ENCODE measurements around the gene TRAPPC8. TPM values are rescaled to one million over a fixed set of nuclear protein-coding genes. Genes with fewer than 3 reads are reported as not detected.
"Not testable (repeated sequence)": the region's sequence is repeated elsewhere in the genome, so short reads cannot be mapped to it uniquely, and the experiment has no call there.

TRAPPC8 gene
- total RNA-seq, 1 donor from 2014 or later: 75.6 TPM

DNA sequence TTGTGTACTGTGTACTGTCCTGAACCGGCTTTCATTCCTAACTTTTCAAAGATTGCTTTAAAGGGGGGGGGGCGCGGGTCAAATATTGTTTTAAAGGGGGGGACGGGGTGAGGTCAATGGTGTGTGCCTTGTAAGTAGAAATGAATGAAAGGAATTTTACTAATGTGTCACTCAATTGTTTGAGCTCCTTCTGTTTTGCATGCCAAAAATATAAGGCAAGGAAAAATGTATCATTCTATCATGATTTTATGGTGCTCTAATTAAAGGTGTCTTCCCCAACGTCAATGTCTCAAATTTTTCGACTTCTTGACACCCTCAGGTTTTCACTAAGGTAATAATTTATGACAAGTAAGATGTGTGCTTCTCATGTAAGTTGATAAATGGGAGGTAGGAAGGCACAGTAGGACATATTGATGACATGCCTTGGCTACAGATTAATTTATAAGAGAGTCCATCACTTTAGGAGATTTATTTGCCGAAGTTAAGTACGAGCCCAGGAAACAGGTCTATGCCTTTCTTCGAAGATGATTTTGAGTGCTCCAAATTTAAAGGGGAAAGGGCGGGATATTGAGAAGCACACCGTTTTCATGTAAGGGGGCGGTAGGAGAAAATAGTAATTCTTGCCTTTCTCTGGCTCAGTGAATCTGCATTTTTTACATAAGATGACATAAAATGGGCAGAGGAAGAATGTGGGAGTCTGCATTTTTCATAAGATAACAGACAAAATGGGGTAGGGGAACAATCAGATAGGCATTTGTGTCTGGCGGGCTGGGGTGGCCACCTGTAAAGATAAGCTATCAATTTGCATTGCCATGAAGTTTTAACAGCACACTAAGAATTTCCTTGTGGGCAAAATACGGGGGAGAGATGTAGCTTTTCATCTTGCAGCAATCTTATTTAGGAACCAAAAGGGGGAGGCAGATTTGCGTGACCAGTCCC, 1.2 kb upstream of the TRAPPC8 start:
- DNase-seq (ENCODE audit: low read depth): peak; percentile 28

DNA sequence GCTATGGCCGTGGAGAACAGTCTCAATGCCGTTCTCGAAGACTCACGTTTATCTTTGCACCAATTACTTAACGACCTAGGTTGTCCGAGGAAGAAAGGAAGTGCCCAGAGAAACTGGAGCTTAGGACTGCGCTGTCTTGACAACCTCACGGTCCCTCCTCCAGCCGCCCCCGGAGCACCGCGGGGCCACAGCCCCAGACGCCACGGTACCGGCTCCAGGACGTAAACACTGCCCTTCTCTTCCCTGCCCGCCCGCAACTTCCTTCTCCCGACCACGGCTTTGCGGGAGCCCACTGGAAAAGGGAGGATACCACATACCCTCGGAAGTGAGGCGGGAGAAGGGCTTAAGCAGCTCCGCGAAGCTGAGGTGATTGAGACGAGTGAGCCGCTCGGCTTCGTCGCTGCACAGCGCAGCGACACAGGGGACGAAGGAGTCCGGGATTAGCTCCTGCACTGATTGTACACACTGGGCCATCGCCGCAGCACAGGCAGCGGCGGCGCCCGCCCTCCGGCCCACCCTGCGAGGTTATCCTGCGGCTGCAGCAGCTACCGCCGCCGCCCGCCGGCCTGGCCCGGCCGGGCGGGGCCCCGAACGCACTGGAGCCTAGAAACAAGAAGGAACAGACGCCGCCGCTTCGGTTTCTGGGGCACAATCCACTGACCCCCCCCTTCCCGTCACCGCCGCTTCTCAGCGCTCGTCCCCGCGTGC, 483 bp downstream of the TRAPPC8 start:
- peak; percentile 58 for DNase-seq (ENCODE audit: low read depth)

DNA sequence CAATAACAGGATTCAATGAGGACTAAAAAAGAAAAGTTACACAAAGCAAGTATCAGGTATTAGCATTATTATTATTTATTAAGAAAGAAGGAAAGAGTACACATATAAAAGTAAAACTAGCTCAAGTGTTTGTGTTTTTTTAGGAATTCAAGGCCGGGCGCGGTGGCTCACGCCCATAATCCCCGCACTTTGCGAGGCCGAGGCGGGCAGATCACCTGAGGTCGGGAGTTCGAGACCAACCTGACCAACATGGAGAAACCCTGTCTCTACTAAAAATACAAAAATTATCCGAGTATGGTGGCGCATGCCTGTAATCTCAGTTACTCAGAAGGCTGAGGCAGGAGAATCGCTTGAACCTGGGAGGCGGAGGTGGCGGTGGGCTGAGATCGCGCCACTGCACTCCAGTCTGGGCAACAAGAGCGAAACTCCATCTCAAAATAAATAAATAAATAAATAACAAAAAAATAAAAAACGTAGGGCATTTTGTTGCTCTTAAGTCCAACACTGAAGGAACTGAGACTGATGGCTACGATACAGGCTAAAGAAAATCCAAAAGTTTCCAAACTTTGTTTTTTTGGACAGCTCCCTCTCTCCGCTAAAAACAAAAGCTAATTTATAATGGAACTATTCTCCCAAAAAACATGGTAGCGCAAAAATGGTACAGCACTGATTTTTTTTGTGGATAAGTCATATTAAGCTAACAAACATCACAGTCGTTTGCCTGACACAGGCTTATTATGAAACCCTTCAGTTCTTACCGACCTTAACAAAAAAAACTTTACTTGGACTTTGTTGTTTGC, 1.7 kb downstream of the TRAPPC8 start:
- DNase-seq (ENCODE audit: low read depth): no peak

DNA sequence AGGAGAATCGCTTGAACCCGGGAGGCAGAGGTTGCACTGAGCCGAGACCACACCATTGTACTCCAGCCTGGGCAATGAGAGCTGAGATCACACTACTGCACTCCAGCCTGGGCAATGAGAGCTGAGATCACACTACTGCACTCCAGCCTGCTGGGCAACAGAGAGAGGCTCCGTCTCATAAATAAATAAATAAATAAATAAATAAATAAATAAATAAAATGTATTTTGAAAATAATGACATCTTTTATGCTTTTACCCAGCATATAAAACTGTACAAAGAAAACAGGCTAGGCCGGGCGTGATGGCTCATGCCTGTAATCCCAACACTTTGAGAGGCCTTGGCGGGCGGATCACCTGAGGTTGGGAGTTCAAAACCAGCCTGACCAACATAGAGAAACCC, 8.2 kb downstream of the TRAPPC8 start:
- not testable (repeated sequence) for DNase-seq (ENCODE audit: low read depth)

DNA sequence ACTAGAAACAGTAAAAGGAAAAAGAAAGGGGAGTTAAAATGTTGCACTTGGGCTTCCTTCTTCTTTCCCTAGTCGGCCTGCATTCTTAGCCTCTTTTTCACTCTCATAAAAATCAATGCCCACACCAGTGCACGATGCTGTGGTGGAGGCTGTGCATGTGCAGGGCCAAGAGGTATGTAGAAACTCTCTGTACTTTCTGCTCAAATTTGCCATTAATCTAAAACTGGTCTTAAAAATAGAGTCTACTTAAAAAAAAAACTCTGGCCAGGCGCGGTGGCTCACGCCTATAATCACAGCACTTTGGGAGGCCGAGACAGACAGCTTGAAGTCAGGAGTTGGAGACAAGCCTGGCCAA, 11.1 kb downstream of the TRAPPC8 start:
- DNase-seq (ENCODE audit: low read depth): no peak

DNA sequence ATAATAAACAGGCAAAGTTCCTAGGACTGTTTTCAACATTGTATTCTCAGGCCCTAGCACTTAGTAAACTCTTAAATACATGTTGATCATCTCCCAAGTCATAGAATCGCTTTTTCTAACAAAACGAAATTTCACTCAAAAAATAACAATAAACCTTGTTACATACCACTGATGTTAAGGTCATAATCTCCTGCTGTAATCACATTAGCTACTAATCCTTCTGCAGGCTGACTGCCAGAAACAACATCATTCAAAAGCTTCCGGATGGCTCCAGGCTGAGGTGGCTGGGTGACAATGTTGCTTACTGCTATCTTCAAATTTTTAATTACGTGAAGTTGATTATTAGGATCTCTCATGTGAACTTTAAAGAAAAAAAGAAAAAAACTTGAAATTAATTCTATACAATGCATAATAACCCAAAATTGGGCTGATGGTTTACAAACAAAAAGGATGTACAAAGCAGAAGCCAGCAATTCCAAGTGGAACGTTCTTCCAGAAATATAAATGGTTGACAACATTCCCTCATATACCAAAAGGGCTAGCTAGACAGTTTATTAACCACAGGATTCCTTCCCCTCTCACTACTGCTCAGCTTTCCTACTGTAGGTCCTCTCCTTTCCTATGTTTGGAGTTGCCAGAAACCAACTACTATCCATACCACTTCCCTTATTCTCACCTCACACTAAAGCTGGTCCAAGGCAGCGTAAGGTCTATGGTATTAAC, 11.6 kb downstream of the TRAPPC8 start:
- DNase-seq (ENCODE audit: low read depth): peak; percentile 7

DNA sequence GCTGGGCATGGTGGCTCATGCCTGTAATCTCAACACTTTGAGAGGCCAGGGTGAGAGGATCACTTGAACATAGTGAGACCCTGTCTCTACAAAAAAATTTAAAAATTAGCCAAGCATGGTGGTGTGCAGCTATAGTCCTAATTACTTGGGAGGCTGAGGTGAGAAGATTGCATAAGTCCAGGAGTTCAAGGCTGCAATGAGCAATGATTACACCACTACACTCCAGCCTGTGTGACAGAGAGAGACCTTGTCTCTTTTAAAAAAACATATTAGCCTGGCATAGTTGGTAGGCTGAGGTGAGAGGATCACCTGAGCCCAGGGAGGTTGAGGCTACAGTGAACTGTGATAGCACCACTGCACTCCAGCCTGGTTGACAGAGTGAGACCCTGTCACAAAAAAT, 13.7 kb downstream of the TRAPPC8 start:
- DNase-seq (ENCODE audit: low read depth): peak; percentile 41

DNA sequence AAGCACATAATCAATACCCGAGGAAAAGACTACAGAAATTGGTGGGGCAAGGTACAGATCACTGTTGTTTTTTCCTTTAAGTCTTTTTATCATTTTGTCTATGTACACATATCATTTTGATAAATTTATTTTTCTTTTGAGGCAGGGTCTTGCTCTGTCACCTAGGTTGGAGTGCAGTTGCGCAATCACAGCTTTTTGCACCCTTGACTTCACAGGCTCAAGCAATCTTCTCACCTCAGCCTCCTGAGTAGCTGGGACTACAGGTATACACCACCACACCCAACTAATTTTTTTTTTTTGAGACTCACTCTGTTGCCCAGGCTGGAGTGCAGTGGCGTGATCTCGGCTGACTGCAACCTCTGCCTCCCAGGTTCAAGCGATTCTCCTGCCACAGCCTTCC, 15.9 kb downstream of the TRAPPC8 start:
- DNase-seq (ENCODE audit: low read depth): not testable (repeated sequence)

DNA sequence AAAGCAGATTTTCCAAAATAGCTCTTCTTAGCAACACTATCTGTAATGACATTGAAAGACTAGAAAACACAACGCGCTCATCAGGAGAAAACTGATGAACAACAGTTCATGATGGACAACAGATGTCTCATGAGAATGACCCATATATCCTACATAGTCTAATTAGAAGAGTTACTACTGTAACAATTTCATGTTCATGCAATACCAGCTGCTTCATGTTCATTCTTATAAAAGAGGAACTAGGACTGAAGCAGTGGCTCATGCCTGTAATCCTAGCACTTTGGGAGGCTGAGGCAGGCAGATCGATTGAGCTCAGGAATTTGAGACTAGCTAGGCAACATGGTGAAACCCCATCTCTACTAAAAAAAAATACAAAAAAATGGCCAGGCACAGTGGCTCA, 22.7 kb downstream of the TRAPPC8 start:
- DNase-seq (ENCODE audit: low read depth): no peak

DNA sequence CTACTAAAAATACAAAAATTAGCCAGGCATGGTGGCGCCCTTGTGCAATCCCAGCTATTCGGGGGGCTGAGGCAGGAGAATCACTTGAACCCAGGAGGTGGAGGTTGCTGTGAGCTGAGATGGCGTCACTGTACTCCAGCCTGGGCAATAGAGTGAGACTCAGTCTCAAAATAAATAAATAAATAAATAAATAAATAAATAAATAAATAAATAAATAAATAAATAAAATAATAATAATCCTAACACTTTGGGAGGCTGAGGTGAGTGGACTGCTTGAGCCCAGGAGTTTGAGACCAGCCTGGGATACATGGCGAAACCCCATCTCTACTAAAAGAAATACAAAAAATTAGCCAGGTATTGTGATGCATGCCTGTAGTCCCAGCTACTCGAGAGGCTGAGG, 23.6 kb downstream of the TRAPPC8 start:
- DNase-seq (ENCODE audit: low read depth): not testable (repeated sequence)

DNA sequence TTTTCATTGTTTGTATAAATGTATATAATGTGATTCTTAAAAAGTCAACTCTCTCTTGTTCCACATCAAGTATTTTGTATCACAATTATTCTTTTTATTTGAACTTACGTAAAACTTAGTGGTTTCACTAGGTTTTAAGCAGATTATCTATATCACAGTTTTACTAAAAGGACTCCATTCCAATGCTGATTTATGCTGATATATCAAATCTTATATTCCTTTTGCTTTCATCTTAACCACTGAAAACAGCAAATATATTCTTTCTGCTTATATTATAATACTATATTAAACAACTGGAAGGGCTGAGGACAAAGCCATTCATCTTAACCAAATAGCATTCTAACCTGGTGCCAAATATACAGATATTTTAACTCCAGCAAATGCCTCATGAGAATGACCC, 24.2 kb downstream of the TRAPPC8 start:
- DNase-seq (ENCODE audit: low read depth): no peak

DNA sequence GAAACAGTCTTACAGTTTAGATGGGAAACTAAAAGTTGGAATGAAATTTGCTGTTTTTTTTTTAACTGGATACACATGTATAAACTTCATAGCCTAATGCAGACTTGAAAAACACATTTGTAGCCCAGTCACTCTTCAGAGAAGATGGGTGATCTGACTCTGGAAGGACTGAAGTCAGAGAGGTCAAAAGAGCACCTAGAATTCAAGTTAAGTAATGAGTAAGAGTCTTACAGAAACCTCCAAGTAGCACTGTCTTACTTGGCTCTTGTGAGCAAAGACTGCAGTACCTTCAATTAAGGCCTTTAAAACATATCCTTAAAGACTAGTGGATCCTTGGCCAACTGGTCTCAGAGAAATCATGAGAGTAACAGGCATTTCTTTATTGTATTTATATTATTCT, 41.9 kb downstream of the TRAPPC8 start:
- no peak for DNase-seq (ENCODE audit: low read depth)

DNA sequence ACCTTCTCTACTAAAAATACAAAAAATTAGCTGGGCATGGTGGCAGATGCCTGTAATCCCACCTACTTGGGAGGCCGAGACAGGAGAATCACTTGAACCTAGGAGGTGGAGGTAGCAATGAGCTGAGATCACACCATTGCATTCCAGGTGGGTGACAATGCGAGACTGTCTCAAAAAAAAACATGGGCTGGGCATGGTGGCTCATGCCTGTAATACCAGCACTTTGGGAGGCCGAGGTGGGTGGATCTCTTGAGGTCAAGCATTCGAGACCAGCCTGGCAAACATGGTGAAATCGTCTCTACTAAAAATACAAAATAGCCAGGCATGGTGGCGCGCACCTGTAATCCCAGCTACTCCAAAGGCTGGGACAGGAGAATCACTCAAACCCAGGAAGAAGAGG, 43.2 kb downstream of the TRAPPC8 start:
- DNase-seq (ENCODE audit: low read depth): peak; percentile 6

DNA sequence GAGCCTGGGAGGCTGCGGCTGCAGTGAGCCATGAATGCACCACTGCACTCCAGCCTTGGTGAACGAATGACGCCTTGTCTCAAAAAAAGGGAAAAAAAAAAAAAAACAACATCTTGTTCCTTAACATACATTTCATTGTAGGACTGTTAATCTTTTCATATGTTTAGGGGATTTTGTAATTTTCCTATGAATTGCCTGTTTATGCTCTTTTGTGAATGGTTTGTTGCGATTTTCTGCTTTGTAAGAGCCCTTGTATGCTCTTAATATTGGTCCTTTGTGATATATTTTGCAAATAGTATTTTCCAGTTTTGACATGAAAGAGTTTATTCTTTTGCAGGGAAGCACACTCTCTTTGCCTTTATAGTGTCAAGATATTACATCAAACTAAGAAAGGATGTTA, 50.0 kb downstream of the TRAPPC8 start:
- DNase-seq (ENCODE audit: low read depth): no peak

DNA sequence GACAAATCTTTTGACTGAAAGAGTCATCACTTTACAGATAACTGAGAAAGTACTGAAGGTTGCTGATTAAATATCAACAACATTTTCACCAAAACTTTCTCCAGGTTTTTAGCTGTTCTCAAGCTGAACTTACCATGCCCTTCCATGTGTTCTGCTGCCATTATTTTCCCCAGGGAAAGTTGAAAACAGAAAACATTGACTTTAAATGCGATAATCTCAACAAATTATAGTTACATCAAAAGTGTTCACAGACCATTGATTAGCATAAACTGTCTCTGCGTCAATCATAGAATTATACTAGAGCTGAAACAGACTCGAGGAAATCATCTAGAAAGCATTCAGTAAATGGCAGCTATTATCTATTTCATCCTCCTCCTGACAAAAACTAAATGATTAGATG, 51.4 kb downstream of the TRAPPC8 start:
- no peak for DNase-seq (ENCODE audit: low read depth)

DNA sequence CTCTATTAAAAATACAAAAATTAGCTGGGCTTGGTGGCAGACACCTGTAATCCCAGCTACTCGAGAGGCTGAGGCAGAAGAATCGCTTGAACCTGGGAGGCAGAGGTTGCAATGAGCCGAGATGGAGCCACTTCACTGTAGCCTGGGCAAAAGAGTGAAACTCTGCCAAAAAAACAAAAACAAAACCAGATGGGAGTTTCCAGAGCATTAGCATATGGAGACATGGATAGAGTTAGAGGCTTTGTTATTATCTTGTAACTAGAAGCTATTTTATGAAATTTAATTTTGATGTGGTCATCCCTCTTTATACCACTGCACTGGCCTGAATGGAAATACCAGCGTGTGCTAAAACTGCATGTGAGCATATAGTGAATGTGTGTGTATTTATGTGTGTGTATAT, 58.9 kb downstream of the TRAPPC8 start:
- DNase-seq (ENCODE audit: low read depth): no peak

DNA sequence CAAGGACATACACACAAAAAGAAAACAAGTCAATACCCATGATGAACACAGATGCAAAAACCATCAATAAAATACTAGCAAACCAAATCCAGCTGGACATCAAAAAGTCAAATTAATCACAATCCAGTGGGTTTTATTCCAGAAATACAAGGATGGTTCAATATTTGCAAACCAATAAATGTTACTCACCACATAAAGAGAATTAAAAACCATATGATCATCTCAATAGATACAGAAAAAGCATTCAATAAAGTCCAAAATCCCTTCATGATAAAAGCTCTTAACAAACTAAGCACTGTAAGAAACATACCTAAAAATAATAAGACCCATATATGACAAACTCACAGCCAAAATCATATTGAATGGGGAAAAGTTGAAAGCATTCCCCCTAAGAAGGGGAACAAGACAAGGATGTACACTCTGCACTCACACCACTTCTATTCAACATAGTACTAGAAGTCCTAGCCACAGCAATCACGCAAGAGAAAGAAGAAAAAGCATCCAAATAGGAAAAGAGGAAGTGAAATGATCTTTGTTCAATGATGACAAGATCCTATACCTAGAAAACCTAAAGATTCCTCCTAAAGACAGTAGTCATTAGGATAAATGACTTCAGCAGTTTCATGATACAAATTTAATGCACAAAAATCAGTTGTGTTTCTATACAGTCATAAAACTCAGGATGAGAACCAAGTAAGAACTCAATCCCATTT, 62.6 kb downstream of the TRAPPC8 start:
- DNase-seq (ENCODE audit: low read depth): no peak

DNA sequence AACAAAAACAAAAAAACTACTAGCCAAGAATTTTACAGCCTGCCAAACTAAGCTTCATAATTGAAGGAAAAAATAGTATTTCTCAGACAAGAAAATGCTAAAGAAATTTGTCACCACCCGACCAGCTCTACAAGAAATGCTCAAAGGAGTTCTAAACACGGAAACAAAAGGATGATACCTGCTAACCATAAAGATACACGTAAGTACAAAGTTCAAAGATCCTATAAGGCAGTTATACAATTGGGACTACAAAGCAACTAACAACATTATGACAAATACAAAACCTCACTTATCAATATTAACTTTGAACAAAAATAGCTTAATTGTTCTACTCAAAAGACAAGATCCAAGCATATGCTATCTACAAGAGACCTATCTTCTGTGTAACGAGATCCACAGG, 64.6 kb downstream of the TRAPPC8 start:
- no peak for DNase-seq (ENCODE audit: low read depth)

DNA sequence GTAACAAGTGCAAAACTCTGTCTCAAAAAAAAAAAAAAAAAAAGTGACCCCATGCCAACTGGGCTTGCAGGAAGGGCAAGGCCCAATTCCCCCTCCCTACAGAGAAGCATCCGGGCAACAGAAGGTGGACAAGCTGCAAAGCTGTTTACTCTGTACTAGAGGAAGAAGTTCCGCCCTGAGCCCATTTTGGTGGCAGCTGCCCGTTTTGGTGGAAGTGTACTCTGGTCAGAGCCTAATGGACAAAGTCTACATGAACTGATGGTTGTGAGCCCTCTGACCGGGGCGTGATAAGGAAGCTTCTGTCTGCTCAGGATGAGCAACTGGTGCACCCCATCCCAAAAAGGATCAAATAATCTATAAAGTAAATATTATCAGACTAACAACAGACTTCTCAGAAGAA, 65.0 kb downstream of the TRAPPC8 start:
- no peak for DNase-seq (ENCODE audit: low read depth)

DNA sequence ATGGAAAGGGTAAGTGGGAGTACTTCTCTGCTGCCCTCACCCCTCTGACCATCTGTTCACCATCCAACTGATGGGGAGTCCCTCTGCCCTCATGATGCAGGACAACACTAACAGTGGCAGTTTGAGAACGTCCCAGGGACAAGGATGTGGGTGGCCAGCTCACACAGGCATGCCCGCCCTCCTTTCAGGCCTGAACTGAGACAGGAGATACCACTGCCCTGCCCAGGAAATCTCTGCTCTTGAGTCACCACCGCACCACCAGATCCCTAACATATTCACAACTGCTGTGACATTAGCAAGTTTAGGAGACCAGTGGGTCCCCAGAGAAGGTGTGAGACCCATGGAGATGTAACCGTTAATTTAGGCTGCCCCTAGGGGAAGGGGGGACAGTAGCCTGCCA, 66.2 kb downstream of the TRAPPC8 start:
- DNase-seq (ENCODE audit: low read depth): no peak

DNA sequence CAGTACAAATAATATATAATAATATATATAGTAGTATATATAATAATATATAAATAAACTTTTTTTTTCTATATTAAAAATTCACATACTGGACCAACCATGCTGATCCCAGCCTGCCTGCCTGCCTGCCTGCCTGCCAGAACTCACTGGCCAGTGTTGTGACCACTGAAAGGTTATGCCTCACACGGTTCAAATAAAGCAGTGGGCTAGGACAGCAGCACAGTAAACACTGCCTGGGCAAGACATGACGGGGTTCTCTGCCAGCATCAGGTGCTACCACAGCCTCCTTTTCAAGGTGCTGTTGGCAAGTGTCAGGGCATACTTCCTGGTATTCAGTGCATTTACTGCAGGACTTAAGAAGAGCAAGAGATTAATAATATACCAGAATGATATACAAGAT, 67.6 kb downstream of the TRAPPC8 start:
- no peak for DNase-seq (ENCODE audit: low read depth)

Measured in renal cortical epithelial cell (primary cell).